HL-60/S4 treated with phorbol 12-myristate 13-acetate at 8.2 ng/mL for 4 days and 3 days (cell line): ENCODE results near the gene ICA1L.
"Not testable (repeated sequence)": the region's sequence is repeated elsewhere in the genome, so short reads cannot be mapped to it uniquely, and the experiment has no call there.

Source experiments
- in situ Hi-C: fragments of 300-500 bp; cut with MboI; formaldehyde crosslinking; loops from 2 replicates; pipeline ENCODE4 v1.15.0; 2022; ENCODE audit warnings: low sequenced_read_pairs

Gene ICA1L

DNA sequence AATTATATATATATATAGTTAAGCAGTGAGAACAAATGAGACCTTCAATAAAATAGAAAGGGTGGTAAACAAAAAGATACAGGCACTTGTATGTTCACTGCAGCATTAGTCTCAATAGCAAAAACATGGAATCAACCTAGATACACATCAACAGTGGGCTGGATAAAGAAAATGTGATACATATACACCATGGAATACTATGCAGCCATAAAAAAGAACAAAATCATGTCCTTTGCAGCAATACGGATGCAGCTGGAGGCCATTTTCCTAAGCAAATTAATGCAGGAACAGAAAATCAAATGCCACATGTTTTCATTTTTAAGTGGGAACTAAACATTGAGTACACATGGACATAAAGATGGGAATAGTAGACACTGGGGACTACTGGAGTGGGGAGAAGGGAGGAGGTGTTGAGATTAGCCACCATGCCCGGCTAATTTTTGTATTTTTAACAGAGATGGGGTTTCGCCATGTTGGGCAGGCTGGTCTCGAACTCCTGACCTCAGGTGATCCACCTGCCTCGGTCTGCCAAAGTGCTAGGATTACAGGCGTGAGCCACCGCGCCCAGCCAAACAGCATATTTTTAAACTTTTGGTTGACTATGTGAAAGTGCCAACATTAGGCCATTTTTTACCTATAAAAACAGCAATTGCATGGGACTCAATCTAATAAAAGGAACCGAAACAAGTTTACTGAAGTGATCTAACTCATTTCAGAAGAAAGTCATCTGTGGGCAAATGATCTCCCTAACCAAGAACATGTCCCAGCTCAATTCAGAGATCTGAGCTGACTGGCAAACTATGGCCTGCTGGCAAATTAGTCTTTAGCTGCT lies 23.7 kb downstream of the ICA1L start:
- in situ Hi-C loops = no loop called here

DNA sequence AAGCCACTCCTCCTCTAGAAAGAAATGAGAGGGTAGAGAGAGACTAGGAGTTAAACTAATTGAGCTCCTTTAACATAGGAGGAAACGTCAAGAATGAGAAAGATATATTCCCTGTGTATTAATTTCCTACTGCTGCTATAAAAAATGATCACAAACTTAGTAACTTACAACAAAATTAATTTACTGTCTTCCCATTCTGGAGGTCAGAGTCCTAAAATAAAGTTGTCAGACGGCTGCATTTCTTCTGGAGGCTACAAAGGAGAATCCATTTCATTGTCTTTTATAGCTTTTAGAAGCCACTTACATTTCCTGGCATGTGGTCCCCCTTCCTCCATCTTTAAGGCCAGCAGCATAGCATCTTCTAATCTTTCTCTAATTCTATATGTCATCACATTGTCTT lies 26.9 kb downstream of the ICA1L start:
- in situ Hi-C loops = no loop called here

DNA sequence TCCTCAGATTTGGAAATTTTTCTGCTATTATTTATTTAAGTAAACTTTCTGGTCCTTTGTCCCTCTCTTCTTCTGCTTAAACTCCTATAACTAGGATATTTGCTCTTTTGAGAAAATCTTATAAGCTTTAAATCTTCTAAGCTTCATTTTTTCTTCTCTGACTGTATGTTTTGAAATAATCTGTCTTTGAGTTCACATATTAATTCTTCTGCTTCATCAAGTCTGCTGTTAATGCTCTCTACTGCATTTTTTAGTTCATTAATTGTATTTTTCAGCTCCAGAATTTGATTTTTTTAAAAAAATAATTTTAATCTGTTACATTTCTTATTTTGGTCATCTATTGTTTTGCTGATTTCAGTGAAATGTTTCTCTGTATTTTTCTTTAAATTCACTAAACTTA lies 28.9 kb downstream of the ICA1L start:
- in situ Hi-C loops = no loop called here

DNA sequence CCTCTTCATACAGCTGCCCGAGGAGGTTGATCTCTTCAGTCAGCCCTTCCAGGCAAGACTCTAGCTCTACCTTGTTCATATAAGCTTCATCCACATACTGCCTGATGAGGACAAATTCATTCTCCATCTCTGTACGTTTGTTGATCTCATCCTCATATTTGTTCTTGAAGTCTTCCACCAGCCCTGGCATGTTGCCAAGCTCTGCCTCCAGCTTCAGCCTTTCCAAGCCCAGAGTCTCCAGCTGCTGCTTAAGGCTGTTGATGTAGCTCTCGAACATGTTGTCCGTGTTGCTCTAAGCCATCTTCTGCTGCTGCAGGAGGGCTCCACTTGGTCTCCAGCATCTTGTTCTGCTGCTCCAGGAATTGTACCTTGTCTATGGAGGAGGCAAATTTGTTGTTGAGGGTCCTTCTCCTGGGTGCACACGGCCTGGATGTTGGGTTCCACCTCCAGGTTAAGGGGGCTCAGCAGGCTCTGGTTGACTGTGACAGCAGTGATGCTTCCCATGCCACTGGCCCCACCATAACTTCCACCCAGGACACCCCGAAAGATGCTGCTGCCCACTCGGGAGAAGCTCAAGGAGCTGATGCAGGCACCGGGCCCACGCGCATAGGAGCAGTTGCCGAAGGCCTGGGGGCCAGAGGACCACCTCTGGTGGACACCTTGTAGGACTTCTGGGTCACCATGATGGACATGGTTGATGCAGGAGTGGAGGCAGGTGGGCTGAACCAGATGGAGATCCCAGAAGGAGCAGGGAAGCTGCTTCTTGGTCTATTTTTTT lies 30.3 kb downstream of the ICA1L start:
- in situ Hi-C loops = no loop called here

DNA sequence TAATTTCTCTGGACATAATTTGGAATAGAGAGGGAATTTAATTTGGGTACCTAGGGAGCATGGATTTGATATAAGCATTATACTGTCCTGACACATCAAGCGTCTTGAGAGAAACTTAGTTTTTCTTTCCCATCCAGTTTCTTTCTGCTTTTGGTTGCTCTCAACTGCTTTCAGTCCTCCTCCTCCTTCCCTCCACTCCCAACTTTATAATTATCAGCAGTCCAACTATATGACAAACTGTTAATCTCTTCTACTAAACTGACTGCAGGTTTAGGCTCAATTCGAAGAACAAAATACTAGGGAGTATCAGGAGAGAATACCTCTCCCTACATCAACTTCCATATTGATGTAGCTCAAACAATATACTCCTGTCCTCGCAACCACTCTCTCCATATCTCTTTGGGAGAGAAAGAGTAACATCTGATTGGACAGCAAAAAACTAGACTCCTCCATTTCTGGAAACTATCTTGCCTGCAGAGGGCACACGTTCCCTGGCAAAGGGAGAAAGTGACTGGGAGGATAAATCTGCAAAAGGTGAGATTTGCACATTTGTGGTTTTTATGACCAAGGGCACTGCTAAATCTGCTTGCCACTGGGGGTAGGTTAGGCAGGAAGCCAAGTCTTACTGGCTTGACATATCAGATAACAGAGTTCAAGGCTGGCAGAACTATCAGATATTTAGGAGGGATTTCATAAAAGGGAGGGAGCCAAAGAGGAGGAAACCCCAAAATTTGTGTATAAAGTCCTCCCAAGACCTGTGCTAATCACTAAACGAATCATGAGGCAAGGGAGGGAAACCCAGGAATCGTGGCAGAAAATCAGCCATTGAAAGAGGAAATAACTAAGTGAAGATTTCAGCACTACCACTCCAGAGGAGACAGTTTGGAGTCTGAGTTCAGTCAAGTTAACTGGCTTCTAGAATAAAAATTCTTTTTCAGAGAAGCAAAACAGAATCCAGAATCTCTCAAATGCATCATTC lies 40.0 kb downstream of the ICA1L start:
- in situ Hi-C loops = no loop called here

DNA sequence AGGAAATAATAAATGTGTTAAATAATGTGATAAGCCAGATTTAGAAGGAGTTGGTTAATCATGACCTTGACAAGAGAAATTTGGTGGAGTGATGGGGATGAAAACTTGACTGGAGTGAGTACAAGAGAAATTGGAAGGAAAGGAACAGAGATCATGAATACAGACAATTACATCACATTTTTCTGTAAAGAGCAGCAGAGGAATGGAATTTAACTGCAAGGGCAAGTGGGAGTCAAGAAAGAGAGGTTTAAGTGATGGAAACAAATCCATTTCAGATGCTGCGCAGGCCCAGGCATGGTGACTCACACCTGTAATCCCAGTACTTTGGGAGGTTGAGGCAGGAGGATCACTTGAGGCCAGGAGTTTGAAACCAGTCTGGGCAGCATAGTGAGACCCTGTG lies 46.7 kb downstream of the ICA1L start:
- in situ Hi-C loops = no loop called here

DNA sequence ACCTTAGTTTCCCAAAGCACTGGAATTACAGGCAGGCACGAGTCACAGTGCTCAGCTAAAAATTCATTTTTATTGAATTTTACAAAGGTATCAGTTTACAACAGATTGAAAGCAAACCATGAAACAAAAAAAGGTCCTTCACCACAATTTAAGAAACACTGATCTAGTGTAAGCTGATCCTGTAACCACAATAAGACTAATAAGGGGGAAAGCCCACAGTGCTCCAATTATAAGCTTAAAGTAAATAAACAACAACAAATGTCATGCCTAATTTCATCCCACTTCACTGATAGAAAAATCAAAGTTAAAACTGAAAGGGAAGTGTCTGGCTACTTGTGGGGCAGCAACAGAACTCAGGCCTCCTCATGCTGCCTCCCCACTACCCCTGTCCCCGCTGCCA lies 49.2 kb downstream of the ICA1L start:
- in situ Hi-C loops = no loop called here

DNA sequence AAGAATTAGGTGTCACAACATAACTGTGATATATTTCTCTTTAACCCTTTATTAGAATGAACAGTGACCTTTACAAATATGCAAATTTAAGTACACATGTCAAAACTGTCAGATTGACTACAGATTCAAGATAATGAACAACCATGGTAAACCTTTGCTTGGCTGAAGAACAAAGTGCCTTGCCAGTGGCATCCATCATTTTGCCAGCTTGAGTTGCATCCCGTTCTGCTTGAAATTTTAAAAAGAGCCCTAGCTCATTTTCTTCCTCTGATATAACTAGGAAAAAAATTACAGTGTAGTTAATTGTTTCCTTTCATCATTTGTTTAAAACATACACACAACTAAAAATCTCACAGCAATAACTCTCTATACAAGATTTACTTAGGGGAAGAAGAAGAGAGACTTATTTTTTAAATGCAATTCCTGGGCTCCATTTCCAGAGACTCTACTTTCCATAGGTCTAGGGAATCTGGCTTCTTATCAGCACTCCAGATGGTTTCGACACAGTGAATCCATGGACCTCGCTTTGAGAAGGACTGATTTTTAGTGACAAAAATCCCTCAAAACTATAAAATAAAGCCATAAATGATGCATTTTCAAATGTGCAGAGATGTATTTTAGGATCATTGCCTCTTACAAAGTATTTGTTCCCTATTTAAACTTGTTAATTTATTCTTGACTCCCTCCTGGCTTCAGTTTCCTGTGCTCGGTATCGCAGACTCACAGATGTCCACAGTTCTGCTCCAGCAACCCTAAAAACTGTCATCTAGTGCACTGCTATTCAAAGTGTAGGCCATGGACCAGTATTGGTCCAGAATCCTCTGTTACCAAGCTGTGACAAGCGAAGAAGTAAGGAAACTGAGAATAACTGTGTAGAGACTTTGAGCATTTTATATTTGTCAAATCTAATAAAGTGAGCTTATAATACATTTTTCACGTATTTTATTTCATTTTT lies 50.1 kb downstream of the ICA1L start:
- in situ Hi-C loops = no loop called here

DNA sequence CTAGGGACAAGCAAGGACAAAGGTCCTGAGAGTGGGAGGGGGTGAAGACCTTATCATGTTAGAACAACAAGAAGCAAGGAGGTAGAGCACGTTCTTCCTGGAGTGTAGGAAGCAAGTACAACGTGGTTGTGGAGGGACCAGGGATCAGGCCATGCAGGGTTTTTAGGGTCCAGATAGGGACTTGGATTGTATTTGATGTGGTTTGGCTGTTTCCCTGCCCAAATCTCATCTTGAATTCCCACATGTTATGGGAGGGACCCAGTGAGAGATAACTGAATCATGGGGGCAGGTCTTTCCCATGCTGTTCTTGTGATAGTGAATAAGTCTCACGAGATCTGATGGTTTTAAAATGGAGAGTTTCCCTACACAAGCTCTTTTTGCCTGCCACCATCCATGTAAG lies 53.2 kb downstream of the ICA1L start:
- in situ Hi-C loops = no loop called here

DNA sequence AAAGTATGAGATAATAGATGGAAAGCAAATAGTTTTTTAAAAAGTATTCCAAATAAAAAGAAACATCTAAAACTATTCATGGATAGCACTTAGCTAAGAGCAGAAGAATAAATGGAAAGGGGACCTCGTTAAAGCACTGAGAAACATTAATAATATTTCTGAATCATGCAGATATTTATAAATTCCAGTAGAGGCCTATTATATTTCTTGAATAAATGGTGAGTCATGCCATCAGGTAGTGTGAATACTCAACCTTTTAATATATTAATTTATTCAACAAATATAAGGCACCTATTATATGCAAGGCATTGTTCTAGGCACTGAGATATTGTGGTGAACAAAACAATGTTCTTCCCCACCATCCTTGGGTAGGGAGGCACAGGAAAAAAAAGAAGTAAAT lies 53.8 kb downstream of the ICA1L start:
- in situ Hi-C loops = no loop called here

DNA sequence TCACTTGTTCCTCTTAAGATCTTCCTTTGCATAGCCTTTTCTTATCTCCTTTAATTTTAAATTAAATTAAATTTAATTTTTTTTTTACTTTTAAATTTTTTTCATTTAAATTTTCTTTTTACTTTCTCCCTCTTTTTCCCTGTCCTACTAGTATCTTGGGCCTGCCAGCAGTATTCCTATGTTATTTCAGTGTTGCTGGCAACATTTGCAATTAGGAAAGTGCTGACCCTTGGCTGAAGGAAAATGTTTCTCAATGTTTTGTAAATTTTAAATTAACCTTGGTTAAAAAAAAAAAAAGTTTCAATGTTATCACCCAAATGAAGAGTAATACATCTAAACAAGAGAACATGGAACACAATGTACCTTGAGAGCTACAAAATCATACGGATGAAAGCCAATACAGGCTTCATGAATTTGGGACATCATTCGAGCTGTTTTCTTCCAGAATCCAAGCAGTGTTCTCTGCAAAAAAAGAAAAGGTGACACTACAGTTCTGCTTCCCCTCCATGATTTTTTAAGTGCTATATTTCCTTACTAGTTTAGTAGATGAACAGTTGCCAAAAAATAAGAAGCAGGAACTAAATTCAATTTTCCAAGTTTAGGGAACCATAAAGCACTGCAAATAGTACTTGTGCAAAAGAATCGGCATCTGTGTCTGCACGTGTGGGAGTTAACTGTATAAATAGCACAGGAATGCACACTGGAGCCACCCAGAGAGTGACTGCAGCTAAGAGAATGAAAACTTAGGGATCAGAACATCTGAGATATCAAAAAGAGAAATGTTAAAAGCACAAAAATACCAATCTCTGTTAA lies 55.8 kb downstream of the ICA1L start:
- in situ Hi-C loops = no loop called here

DNA sequence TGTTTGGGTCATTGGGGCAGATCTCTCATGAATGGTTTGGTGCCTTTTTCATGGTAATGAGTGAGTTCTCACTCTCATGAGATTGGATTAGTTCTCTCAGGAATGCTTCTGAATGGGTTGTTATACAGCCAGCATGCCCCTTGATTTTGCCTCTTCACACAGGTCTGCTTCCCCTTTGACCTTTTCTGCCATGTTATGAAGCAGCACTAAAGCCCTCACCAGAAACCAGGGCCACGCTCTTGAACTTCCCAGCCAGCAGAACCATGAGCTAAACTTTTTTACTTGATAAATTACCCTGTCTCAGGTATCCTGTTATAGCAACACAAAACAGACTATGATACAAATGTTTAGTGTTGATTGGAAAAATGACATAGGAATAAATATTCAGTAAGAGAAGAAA lies 57.3 kb downstream of the ICA1L start:
- in situ Hi-C loops = no loop called here

DNA sequence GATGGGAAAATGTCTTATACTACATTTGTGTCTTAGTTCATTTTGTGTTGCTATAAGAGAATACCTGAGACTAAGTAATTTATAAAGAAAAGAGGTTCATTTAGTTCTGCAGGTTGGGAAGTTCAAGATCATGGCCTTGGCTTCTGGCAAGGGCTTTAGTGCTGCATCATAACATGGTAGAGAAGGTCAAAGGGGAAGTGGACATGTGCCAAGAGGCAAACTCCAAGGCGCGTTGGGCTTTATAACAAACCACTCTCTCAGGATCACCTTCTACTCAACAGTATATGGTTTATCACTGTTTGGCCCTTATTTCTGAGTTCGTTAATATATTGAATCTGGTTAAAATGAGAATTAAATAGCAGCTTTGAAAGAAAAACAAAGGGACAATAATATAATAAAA lies 58.2 kb downstream of the ICA1L start:
- in situ Hi-C loops = no loop called here

DNA sequence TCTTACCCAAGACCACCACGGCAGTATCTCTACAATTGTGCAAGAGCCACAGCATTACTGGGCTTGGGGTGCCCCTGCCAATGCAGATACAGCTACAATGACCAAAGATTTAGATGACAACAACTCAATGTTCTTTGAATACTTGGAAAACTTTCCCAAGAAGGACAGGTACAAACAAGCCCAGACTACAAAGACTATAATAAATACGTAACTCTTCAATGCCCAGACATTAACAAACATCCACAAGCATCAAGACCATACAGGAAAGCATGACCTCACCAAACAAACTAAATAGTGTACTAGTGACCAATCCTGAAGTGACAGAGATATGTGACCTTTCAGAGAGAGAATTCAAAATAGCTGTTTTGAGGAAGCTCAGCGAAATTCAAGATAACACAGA lies 62.8 kb downstream of the ICA1L start:
- in situ Hi-C loops = no loop called here

DNA sequence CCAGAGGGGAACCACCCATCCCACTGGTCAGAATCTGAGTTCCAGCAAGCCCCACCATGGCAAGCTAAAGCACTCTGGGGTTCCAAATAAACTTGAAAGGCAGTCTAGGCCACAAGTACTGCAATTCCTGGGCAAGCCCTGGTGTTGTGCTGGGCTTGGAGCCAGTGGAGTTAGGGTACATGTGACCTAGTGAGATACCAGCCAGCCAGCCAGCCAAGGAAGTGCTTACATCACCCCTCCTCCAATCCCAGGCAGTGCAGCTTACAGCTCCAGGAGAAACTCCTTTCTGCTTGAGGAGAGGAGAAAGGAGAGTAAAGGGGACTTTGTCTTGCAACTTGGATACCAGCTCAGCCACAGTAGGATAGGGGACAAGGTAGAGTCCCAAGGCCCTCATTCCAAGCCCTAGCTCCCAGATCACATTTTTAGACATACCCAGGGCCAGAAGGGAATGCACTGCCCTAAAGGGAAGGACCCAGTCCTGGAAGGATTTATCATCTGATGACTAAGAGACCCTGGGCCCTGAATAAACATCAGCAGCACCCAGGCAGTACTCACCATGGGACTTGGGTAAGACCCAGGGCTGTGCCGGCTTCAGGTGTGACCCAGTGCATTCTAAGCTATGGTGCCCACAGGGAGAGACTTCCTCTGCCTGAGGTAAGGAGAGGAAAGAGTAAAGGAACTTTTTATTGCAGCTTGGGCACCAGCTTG lies 64.0 kb downstream of the ICA1L start:
- in situ Hi-C loops = not testable (repeated sequence)

DNA sequence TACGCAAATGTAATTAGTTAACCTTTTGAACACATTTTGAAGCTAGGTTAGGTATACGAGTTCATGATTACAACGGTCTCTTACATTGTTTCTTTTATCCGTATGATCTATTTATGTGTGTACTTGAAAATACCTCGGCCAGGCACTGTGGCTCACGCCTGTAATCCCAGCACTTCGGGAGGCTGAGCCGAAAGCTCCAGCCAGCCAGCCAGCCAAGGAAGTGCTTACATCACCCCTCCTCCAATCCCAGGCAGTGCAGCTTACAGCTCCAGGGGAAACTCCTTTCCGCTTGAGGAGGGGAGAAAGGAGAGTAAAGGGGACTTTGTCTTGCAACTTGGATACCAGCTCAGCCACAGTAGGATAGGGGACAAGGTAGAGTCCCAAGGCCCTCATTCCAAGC lies 65.7 kb downstream of the ICA1L start:
- in situ Hi-C loops = not testable (repeated sequence)

DNA sequence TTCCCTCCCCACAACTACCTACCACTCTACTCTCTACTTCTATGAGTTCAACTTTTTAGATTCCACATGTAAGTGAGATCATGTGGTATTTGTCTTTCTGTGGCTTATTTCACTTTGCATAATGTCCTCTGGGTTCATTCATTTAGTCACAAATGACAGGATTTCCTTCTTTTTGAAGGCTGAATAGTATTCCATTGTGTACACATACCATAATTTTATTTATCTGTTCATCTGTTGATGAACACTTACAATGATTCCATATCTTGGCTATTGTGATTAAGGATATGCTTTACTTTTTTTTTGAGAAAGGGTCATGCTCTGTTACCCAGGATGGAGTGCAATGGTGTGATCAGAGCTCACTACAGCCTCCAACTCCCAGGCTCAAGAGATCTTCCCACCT lies 73.6 kb downstream of the ICA1L start:
- in situ Hi-C loops = no loop called here

DNA sequence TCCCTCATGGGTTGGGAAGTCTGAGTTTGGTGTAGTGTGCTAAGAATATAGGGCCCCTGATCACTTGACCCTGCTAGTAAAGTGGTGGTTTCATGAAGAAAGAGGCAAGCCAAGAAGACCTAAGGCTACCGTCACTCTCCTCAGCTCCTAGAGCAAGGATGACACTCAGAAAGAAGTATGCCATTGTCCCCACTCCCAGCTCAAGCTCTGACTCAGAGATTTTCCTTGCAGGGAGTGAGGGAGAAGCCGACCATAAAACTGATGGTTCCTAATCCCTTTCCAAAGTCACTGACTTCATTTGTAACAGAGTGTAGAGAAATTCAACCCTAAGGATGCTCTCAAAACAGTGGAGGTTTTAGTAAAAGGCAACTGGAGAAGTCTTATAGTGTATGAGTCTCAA lies 80.9 kb downstream of the ICA1L start:
- in situ Hi-C loops = no loop called here

DNA sequence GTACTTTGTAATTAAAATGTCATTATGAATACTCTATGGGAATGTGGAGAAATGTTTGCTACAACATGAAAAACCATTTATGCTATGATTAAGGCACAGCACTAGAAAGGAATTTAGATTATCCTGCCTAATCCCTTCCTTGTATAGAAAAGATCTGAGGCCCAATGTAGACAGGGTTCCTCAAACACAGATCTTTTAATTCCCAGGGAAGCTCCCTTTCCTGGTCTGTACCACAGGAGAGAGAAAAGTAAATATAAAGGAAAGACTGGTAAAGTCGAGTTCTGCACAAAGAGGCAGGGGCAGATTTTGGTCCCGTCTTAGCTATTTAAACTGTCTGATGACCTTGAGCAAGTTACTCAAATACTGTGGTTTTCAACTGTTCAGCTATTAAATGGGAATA lies 84.7 kb downstream of the ICA1L start:
- in situ Hi-C loops = no loop called here
